GM18498 (cell line): Measurements from ENCODE around the gene TRAF1.
"Not testable (repeated sequence)": the region's sequence is repeated elsewhere in the genome, so short reads cannot be mapped to it uniquely, and the experiment has no call there.

Source experiments
- ATAC-seq: cut with Tn5 transposase; IDR thresholded peaks from one replicate; pipeline ENCODE4 v1.9.1; 2021; ENCODE audit warnings: mild to moderate bottlenecking, moderate library complexity; ENCODE audit not compliant: unreplicated experiment

Gene TRAF1, protein sequence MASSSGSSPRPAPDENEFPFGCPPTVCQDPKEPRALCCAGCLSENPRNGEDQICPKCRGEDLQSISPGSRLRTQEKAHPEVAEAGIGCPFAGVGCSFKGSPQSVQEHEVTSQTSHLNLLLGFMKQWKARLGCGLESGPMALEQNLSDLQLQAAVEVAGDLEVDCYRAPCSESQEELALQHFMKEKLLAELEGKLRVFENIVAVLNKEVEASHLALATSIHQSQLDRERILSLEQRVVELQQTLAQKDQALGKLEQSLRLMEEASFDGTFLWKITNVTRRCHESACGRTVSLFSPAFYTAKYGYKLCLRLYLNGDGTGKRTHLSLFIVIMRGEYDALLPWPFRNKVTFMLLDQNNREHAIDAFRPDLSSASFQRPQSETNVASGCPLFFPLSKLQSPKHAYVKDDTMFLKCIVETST

DNA sequence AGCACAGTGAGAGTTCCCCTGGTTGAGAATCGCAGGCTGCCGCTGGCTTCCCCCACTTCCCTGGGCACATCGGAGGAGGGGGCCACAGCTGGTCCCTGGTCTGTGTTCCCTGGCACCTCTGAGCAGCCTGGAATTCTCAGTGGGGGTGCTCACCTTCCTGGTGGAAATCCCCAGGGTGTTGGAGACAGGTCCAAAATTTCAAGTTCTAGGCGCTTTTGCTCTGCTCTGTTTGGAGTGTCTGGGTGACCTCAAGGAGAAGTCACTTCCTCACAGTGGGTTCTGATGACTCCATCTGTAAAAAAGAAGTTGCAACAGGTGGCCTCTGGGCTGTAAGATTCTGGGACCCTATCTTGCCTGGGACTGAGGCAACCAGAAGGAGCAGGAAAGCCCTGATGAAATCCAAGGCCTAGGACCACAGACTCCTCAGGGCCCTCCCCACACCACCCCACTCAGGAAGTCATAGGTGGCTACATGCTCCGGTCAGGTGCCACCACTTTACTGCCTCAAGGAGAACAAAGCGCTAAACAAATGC, at the start of gene TRAF1:
TRAF1 (minus strand) TSS at position 400 of the 532 bp plus-strand sequence. CDS start 721 bp downstream, outside the sequence.
- ATAC-seq = peak; percentile 23

DNA sequence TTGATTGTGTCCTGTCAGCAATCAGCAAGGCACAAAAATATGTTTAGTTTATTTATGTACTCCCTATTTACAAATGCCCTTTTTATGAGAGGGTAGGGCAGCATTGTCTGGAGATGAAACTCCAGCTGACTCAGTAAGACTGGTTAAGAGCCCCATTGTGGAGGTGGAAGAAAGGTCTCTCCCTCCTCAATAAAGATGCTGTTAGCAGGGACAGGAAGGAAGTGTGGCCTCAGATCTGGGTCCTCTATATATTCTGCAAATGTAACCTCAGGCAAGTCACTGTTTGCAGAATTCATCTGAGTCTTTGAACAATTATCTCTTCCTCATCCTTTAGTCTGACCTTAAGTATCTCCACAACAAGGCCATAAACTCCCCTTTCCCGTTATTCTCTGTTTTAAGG, 48.3 kb upstream of the TRAF1 start:
- ATAC-seq = no peak

DNA sequence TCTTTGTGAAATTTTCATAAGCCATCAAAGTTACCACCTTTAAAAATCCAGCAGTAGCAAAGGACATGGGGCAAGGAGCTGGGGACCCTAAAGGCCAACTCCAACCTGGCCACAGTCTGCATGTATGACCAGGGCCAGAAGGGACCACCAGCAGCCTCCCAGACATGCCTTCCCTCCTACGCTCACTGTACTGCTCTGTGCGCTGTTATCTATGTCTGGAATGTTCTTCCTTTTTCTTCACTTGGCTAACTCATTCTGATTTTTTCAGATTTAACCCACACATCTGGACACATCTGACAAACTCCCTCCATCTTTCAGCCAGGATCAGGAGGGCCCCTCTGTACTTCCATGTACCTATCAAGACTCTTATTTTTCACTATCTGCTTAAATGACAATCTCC, 47.6 kb upstream of the TRAF1 start:
- ATAC-seq = no peak

DNA sequence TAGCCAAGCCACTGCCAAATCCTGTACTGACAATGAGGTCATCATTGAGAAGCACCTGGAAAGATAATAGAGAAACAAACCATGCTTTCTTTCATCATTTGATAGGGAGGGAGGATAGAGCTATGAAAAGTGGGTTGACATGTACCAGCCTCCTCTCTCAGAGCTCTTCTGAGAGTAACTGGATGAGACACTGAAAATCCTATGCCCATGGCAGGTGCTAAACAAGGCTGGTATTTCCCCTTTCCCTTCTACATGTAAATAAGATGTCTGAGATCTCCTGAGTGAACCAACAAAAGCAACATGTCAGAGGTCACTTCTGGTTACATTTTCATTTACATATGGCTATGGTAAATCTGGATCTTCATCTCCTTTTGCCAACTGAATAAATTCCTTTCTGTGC, 45.3 kb upstream of the TRAF1 start:
- no peak for ATAC-seq

DNA sequence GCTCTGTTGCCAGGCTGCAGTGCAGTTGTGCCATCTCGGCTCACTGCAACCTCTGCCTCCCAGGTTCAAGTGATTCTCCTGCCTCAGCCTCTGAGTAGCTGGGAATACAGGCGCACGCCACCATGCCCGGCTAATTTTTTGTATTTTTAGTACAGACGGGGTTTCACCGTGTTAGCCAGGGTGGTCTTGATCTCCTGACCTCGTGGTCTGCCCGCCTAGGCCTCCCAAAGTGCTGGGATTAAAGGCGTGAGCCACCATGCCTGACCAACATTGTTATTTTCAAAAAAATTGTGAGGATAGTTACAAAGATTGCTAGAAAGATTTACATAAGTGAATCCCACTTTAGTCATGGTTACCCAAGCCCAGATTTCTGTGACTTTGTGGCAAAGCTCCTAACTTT, 44.9 kb upstream of the TRAF1 start:
- ATAC-seq = not testable (repeated sequence)

DNA sequence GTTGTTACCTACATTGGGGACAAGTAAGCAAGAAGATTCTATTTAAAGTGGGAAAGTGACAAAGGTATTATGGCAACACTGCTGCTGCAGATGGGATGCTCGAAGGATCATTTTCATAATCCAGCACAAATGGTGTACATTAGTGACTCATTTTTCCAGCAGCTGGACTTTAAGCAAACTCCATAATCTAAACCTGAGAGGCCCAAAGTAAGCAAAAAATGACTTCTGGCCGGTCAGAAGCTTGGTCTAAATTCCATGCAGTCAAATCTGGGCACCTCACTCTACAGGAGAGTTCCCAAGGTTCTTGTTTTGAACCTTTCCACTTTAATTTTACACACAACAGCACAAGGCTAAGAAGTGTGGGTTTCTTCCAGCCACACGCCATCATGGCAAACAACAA, 43.6 kb upstream of the TRAF1 start:
- no peak for ATAC-seq

DNA sequence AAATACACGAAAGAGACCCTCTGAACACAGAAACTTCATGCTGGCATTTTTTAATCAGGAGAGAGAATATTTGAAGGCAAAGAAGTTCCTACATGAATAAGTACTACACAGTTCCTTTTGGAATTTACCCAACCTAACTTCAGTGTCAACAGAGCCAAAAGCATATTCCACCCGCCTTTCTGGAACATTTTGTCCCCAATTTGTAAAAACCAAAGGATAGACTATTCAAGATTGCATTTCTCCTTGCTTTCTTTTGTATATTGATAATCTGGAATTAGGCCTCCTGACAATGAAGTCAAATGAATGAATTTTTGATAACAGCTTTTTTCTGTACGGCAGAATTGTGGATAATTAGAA, 39.4 kb upstream of the TRAF1 start:
- ATAC-seq = no peak

DNA sequence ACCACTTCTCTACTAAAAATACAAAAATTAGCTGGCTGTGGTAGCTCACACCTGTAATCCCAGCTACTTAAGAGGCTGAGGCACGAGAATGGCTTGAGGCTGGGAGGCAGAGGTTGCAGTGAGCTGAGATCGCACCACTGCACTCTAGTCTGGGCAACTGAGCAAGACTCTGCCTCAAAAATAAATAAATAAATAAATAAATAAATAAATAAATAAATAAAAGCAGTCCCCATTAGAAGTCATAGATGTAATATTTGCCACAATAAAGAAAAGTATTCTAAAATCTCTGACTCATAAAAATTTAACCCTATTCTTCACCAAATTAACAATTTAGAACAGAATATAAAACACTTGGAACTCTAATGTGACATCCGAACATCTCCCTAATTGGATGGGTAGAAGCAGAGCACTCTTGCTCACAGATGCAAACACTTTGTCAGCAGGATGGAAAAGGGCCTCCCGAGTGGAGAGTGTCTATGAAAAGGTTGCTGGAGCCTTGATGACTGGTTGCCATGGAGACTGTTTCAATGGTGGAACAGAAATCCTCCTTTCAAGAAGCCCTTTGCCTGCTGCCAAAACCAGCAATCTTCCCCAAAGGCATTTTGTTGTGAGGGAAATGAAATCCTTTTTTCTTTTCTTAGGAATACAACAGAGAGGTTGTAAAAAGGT, 38.9 kb upstream of the TRAF1 start:
- no peak for ATAC-seq

DNA sequence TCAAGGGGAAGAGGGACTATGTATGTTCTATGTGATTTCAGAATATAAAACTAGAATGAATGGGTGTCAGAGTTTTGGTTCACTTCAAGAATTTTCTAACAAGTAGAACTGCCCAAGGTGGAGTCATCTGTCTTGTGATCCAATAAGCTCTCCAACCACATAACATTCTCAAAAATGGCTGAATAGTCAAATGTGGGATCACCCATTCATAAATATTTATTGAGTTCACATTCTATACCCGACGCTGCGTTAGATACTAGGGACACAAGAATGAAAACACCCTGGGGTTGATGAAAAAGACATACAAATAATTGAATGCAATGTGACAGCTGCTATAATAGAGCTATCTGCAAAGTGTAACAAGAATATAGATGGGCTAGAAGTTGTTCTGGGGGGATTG, 35.3 kb upstream of the TRAF1 start:
- ATAC-seq = no peak

DNA sequence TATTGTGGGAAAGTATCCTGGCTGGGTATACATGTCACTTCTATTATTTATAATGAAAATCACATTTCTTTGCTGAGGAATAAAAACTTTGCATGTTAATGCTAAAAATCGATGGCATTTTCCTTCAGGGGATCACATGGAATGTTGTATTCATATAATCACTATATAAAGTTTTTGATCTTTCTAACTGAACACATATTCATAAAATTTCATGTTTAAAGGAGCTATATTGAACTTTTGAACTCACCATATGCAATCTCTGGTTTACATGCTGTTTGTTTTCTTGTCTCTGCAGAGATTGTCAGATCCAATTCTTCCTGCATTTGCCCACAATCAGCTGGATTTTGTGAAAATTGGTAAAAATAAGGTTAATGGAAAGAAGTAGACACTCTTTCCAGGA, 33.4 kb upstream of the TRAF1 start:
- no peak for ATAC-seq

DNA sequence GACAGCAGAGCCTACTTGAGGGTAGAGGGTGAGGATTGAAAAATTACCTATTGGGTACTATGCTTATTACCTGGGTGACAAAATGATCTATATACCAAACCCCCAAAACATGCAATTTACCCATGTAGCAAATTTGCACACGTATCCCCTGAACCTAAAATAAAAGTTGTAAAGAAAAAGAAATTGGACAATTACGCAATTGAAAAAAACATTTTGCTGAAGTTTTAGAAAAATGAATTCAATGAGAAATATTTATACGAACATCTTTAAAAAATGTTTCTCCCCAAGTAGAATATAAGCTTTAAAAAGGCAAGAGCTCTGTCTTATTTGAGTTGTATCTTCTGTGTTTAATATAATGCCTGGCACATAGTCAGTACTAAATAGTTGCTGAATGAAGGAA, 30.3 kb upstream of the TRAF1 start:
- no peak for ATAC-seq

DNA sequence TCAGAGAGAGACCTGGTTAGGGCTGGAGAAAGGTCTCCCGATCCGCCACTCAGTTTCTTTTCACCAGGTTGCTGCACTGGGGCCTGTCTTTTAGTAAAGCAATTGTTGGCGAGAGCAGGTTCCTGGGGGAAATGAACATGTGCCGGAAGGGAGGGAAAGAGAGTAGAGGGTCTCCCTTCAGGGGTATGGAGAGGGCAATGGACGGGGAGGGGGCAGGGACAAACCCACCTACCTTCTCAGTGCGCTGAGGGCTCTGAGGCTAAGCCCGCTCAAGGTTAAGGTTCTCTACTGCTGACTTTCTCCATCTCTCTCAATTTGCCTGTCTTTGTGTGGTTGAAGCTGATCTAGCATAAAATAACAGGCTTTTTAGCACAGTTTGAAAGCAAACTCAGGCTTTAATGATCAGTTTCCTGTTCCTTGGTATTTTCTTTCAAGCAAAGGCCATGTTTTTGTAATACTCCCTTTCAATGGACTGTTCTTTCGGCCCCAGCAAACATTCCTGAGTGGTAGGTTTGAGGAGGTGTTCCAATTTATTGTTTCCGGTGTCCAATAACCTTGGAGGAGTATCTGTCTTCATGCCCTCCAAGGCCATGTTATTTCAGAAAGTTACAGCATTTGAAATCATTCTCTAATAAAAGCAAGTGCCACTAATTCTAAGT, 25.5 kb upstream of the TRAF1 start:
- ATAC-seq = no peak

DNA sequence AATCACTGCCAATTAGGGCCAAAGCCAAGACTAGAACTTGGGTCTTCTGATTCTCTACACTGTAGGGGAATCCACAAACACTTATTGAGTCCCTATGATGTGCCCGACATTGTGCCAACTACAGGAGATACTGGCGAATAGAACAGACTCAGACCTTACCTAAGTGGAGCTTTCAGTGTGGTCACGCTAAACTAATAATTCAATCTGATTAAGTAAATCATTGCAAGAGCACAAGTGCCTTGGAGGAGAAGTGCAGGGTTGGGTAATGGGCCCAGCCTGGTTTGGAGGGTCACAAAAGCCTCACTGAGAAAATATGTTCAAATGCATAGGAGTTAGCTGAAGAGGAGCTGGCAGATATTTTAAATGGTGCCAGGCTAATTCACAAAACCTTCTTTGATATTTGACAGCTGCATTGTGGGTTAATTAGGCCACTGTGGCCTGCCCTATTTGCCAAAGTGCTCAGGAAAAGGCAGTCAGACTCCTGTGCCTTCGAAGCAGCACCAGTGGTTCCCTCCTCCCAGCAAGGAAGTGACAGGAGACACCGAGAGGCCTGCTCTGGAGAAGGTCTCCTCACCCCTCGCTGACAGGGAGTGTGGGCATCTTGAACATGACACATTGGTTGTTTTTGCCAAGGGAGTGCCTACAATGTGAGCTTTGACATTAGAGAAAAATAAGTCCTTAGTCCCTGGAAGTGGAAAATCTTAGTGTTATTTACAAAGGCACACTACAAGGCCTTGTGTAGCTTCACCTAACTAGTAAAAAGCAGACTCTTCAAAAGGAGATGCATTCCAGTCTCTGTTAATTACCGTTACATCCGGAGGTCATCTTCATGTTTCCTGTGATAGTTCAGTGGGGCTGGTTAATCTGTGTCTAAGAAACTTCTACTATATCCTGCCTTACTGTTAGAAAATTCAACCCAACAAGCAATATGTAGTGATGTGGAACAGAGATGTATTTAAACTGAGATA, 24.1 kb upstream of the TRAF1 start:
- no peak for ATAC-seq

DNA sequence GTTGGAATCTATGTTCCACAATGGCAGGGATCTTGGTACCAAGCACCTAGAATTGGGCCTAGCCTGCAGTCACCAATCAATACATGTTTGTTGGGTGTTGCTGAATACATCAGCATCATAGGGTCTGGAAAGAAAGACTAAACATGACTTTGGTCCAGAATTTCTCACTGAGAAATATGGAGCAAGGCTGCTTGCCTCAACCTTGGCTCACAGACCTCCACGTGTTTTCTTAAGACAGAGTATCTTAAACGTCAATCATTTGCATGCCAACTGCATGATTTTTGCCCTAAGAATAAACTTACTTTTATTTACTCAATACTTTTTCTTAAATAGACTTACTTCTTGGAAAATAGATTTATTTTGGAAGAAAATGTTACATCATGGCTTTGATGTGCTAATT, 22.7 kb upstream of the TRAF1 start:
- no peak for ATAC-seq

DNA sequence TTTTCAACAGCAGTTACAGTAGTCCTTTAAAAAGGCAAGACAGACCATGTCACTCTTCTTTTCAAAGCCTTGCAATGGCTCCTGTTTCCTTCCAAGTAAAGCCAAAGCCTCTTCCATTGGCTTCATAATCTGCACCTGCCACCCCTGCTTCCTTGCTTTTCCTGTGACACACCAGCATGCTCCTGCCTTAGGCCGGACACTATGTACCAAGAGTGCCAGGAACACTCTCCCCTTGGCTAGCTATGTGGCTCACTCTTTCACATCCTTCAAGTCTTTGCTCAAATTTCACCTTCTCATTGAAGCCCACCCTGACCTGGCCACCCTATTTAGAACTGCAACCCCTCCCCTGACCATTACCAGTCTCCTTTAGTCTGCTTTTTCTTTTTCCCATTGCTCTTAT, 22.2 kb upstream of the TRAF1 start:
- no peak for ATAC-seq

DNA sequence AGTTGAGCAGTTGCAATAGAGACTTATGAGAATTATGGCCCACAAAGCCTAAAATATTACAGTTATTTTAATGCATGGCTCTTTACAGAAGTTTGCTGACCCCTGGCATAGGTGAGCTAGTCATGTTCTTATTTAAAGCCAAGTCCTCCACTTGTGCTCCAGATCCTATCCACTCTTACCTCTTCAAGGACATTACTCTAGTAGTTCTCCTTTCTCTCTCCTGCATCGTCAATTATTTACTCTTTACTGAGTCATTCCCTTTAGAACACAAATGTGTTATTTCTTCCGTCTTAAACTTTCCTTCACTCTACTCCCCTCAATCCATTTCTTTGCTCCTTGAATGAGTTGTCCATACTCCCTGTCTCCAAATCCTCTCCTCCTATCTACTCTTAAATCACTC, 20.6 kb upstream of the TRAF1 start:
- ATAC-seq = no peak

DNA sequence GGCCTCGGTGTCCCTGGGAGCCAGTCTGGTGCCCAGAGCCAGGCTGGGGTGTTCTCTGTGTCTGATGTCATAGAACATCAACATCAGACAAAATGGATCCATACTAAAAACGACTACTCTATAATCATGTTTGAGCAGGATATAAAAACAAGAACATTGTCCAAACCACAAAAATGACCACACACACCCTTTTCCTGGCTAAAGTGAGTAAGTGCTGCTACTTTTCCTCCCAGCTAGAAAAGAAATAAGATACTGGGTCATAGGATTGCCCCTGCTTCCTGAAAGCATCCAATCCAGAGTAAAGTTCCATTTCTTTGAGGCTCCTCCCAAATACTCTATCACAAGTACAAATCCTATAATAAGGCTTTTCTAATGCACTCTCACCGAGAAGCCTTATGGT, 19.7 kb upstream of the TRAF1 start:
- no peak for ATAC-seq

DNA sequence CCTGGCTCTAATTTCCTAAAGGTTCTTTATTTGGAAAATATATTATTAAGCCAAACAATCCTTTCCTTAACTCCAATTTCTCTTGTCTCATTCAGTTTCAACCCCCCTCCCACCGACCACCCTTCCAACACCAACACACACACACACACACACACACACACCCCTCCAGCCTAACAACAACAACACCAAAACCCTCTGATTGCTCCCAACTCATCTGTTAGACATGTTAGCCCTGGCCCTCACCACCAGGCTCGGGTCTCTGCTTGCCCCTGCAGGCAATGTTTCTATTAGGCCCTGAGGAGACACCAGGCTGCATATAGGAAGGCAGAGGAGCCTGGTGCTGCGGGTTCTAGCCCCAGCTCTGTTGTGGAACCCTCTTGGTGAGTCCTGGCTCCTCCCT, 18.4 kb upstream of the TRAF1 start:
- no peak for ATAC-seq

DNA sequence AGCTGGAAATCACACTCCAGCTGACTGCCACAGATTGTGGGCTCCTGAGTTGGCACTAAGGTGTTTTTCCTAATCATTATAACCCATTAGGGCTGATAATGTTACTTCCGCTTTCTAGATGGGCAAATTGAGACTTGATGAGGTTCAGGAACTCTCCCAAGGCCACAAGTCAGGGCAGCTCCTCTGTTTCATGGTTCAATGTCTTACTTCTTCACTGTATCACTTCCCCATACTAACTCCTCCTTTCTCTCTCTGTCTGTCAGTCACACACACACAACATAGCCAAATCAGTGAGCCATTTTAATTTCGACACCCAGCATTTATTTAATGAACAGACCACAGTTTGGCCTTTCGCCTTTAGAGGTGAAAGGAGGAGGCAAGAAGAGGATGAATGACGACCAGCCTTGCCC, 17.8 kb upstream of the TRAF1 start:
- ATAC-seq = peak; percentile 98

DNA sequence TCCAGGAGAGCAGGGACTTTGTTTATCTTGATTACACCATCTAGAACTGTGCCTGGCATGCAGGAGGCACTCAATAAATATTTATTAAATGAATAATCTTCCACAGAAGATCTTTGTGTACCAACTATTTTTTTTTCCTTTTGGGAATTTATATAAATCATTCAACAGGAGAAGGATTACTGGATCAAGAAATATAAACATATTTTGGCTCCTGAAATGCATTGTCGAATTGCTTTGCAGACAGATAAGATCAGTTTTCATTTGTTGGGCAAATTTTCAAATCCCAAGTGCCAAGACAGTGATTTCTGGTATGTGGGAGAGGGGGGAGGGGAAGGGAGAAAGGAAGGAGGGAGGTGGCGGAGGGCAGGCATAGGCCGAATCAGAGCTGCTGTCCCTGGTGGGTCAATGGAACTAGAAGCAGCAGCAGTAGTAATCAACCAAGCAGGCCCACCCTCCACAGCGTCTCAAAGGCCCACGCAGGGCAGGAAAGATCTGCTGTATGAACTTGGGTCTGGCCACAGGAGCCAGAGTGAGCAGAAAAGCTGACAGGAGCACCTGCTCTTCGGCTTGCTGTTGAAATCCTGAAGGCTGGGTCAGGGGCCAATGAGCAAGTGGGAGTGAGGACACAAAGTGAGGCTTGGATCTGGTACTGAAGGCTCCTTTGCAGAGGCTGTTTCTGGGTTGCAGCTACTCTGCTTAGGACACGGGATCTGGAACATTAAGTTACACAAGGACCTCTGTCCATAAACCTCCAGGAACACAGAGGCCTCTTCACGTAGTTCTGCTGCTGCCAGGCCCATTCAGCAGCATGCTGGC, 15.8 kb upstream of the TRAF1 start:
- no peak for ATAC-seq
